Testis (tissue), 2 donors: ENCODE data around the gene RPE.

ENCODE experiments used
- CTCF ChIP-seq, 3 experiments: fragments of 450-650 bp in 2 of 3; fragments of 200-600 bp in 1 of 3; sonication (generic) in 1 of 3; IDR thresholded peaks; one replicate each; pipeline ENCODE4 v1.5.1; 2016 to 2019; ENCODE audit warnings: antibody characterized with exemption in 3 of 3, mild to moderate bottlenecking in 2 of 3, moderate library complexity in 1 of 3
- POLR2A ChIP-seq: fragments of 450-650 bp; IDR thresholded peaks from one replicate; pipeline ENCODE4 v1.6.1; 2017; ENCODE audit warnings: antibody characterized with exemption, mild to moderate bottlenecking, moderate library complexity

DNA sequence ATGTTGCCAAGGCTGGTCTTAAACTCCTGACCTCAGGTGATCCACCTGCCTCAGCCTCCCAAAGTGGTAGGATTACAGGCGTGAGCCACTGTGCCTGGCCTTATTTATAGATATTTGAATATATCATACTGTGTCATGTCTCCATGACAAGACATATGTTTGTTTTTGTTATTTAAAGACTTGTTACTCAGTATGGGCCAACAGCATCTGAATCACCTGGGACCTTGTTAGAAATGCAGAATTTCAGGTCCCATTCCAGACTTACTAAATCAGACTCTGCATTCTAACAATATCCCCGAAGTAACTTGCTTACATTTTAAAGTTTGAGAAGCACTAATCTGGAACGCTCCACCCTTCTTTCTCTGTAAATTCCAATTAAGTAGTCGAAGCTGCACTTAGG, 33.2 kb downstream of the RPE start:
- TF ChIP-seq CTCF (IDR thresholded peaks at IDR 0.05) (no peak), POLR2A (no peak)
